ENCODE data around the gene NDOR1. TPM values are rescaled to one million over a fixed set of nuclear protein-coding genes. Genes with fewer than 3 reads are reported as not detected.

The NDOR1 gene
- total RNA-seq, 6 experiments from 2014 or later = 13.1 to 17.3 (median 16.6) TPM

DNA sequence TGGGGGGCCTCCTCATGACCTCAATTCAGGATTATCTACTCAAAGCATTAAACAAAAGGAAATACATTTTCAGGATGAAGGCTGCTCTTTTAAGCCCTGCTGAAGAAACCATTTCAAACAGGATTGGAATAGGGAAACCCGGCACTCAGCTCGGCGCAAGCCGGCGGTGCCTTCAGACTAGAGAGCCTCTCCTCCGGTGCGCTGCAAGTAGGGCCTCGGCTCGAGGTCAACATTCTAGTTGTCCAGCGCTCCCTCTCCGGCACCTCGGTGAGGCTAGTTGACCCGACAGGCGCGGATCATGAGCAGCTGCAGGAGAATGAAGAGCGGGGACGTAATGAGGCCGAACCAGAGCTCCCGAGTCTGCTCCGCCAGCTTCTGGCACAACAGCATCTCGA, 772 bp upstream of the NDOR1 start:
- peaks cover 33% of the 10 kb centered on the region for H3K4me1 Mint-ChIP-seq (ENCODE audit: low read depth)
- H3K27me3 Mint-ChIP-seq (ENCODE audit: insufficient read depth) = peaks cover 1% of the 10 kb centered on the region
- H3K4me3 Mint-ChIP-seq = peak overlapping the region; percentile 98
- peak overlapping the region; percentile 86 for H3K27ac Mint-ChIP-seq
- no peaks in the 10 kb centered on the region for H3K9me3 Mint-ChIP-seq
- no peak for DNase-seq
- no peak for TF ChIP-seq CTCF (IDR thresholded peaks at IDR 0.05)
- H3K36me3 Mint-ChIP-seq (ENCODE audit: low read depth) = peaks cover 20% of the 10 kb centered on the region

GRCh38 chr9:137206602-137207001, 1.1 kb downstream of the NDOR1 start:
- Mint-ChIP-seq H3K4me3 (peak overlapping the region; percentile 98), H3K27ac (peak overlapping the region; percentile 85), H3K4me1 (ENCODE audit: low read depth) (peaks cover 33% of the 10 kb centered on the region), H3K27me3 (ENCODE audit: insufficient read depth) (peaks cover 3% of the 10 kb centered on the region), H3K36me3 (ENCODE audit: low read depth) (peaks cover 20% of the 10 kb centered on the region), H3K9me3 (no peaks in the 10 kb centered on the region)
- DNase-seq = no peak
- TF ChIP-seq CTCF (IDR thresholded peaks at IDR 0.05) = no peak

DNA sequence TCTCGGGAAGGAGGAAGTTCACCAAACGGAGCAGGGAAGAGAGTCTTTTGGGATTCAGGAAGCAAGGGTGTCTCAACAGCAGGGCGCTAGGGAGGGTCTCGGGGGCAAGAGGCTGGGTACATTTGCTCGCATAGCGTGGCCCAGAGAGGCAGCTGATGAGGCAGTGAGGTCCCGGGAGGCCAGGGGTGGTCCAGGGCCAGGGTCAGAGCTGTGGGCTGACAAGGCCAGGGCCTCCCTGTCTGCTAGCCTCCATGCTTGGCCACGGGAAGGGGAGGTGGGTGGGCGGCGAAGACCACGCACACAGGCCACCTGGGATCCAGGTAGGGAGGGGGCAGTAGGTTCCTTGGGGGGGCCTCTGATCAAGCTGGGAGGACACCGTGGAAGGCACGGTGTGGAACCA, 6.0 kb downstream of the NDOR1 start:
- no peak for DNase-seq
- H3K27me3 Mint-ChIP-seq (ENCODE audit: insufficient read depth) = peaks cover 2% of the 10 kb centered on the region
- peaks cover 12% of the 10 kb centered on the region for H3K4me1 Mint-ChIP-seq (ENCODE audit: low read depth)
- H3K9me3 Mint-ChIP-seq = no peaks in the 10 kb centered on the region
- peak overlapping the region; percentile 18; the same call in 1 of the 2 replicates for H3K27ac Mint-ChIP-seq
- TF ChIP-seq CTCF (IDR thresholded peaks at IDR 0.05) = no peak
- H3K4me3 Mint-ChIP-seq = no peak overlapping the region
- H3K36me3 Mint-ChIP-seq (ENCODE audit: low read depth) = peaks cover 18% of the 10 kb centered on the region

- peak; percentile 17; the same call in 1 of the 2 replicates for TF ChIP-seq CTCF (IDR thresholded peaks at IDR 0.05)
- no peak overlapping the region for H3K27ac Mint-ChIP-seq
- peaks cover 8% of the 10 kb centered on the region for H3K36me3 Mint-ChIP-seq (ENCODE audit: low read depth)
- H3K27me3 Mint-ChIP-seq (ENCODE audit: insufficient read depth) = peaks cover 2% of the 10 kb centered on the region
- H3K4me3 Mint-ChIP-seq = no peak overlapping the region
- peaks cover 2% of the 10 kb centered on the region for H3K4me1 Mint-ChIP-seq (ENCODE audit: low read depth)
- DNase-seq = no peak
- H3K9me3 Mint-ChIP-seq = no peaks in the 10 kb centered on the region
These were observed 7.0 kb downstream of the NDOR1 start for GRCh38 chr9:137212520-137212919.

GRCh38 chr9:137213160-137214060, 7.9 kb downstream of the NDOR1 start:
- peak; percentile 45; the same call in 1 of the 2 replicates for TF ChIP-seq CTCF (IDR thresholded peaks at IDR 0.05)
- H3K9me3 Mint-ChIP-seq = no peaks in the 10 kb centered on the region
- H3K4me3 Mint-ChIP-seq = no peak overlapping the region
- no peak overlapping the region for H3K27ac Mint-ChIP-seq
- H3K36me3 Mint-ChIP-seq (ENCODE audit: low read depth) = peaks cover 6% of the 10 kb centered on the region; the same call in 1 of the 2 replicates
- no peak for DNase-seq
- H3K4me1 Mint-ChIP-seq (ENCODE audit: low read depth) = no peaks in the 10 kb centered on the region; the same call in 1 of the 2 replicates
- peaks cover 2% of the 10 kb centered on the region for H3K27me3 Mint-ChIP-seq (ENCODE audit: insufficient read depth)
